NK-92 (cell line): Measurements from ENCODE around the gene MR1.

ENCODE experiments used
- DNase-seq: peaks from one replicate; lab custom pipeline; 2025; ENCODE audit not compliant: unreplicated experiment; lab: John Stamatoyannopoulos, UW

MR1 gene

DNA sequence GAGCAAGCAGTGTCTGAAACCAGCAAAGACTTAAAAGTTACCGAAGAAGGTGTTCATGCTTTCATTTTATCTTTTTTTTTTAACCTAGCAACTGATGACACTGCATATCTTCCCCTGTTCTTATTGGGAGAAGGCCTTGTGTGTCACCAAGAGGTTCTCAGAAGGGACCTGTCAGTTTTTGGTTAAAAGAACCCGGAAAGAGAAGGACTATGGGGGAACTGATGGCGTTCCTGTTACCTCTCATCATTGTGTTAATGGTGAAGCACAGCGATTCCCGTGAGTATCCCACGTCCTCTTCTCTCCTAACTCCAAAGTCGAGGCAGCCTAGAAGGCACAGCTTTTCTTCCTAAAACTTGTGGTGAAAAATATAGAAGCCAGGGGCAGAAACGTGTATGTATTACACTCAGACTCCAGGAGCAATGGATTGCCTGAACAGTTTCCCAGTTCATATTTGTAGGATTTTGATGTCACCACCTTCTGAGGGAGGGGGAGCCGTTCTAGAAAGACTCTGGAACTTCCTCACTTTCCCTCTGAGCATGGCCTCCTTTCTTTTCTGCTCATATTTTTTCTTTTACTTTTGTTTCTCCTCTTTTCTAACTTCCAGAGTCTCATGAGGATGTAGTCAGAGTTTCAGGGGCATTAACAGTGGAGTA lies at the start of gene MR1:
Gene MR1 (plus strand): TSS at position 185 of the 653 bp plus-strand sequence. CDS start 25 bp downstream, at position 210.
- no peak for DNase-seq

DNA sequence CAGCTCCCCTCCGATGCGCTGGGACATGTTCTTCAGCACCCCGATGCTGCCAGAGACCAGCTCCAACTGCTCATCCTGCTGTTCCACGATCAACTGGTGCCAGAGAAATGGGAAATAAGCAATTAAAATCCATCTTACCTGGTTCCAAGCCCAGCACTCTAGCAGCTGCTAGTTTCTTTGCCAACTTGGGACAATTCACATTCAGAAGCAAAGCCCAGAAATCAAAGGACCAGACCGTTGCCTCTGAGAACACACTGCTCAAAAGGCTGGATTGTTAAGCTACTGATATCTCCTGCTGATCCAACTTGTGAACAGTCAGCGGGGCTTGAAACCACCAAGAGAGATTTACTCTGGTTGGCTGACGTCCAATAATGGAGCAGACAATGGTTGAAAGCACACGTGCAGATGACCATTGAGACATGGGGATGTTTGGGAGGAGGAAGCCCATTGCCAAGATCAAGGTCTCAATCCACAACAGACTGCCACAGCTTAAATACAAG lies 45.5 kb upstream of the MR1 start:
- DNase-seq = no peak

DNA sequence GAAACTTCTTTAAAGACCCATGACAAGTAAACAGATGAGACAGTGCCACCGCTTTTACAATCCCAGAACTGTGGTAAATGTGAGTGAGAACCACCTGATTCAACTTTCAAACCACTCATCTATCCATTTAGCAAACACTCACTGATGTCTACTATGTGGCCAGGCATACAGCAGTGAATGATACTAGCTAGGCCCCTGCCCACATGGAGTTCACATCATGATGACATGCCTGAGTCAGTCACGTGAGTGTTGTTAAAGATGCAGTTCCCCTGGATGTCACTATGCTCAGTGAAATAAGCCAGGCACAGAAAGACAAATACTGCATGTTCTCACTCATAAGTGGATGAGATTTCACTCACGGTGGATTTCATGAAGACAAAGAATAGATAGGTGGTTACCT lies 39.5 kb upstream of the MR1 start:
- no peak for DNase-seq

DNA sequence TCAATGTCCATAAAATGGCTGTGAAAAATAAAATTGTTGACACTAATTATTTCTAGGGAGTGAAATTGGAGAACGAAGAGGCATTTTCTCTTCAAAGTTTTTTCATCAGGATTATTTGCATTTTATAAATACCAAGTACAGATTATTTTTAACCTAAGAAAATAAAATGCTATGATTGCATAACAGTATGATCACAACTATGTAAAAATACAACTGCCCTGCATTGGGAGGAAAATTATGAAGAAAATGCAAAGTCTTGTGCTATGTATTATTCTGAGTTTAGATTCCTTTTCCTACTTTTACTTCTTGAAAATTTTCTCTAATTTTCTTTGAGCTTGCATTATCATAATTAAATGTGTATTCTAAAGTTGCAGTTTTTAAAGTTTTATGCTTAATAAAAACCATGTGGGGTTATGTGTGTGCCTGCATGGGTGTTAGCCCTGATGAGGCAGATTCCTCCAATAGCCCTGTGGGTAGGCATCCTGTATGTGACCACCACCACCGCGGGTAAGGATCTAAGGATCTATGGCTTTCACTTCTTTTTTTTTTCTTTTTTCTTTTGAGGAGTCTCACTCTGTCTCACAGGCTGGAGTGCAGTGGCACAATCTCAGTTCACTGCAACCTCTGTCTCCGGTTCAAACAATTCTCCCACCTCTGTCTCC lies 35.8 kb upstream of the MR1 start:
- DNase-seq = no peak

DNA sequence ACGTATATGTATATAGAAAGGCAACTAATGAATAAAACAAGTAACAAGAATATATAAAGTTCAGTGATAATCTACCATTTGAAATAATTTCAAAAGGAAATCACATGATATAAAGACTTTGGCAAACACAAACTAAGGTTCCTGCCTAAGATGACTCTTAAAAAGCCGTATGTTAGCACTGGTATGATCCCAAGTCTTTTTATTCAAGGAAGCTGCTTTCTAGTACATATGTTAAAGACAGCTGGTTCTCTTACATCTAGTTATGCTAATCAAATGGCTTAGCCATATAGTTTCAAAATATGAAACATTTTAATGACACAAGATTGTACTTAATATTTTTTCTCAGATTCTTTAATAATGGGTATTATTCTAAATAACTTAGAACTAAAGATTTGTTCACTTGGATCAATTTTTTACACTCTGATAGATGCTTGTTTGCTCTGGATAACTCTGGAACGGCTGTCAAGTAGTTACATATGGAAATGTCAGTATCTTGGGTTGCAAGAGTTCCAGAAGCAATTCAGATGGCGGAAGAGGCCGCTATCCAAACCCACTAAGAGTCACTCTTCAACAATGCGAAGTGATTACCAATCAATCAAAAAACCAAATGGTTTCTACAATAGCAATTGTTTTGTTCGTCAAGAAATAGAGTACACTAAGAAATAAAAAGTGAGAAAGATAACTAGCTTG lies 32.5 kb upstream of the MR1 start:
- no peak for DNase-seq

DNA sequence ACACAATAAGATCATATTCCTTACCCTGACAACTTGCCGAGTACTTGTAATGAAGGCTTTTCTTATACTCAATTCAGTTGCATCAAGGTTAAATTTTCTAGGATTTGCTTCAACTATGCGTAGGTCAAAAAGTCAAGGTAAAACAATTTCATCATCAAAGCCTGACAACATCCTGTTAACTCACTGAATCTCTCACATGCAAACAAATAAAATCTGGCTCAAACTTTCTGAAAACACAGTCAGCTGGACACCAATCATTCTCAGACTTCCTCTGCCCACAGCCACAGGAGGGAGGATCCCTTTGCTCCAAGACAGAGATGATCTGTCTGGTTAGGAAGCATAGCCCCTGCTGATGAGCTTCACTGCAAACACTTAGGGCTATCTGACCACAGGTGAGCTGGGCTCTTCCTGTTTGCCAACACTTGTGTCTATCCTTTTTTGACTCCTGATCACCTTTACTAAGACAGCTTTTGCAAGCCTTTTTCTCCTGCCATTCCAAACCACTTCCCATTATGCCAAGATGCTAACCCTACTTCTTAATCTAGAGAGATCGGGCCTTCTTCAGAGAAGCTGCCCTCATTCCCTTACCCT lies 31.1 kb upstream of the MR1 start:
- no peak for DNase-seq

DNA sequence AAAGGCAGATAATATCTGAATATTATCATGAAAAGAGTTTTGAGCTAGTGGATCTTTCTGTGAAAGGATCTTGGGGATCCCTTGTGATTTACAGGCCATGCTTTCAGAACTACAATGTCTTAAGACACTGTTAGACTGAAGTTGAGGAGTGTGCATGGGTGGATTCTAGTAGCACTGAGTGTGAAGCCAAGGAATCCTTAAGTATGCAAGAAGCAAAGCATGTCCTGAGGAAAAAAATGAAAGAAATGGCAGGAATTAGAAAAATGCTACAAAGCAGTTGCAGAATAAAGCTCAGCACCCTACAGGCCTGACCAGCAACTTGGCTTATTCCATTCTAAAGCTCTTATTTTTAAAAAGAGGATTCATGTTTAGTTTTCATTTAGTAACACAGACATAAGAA lies 23.0 kb upstream of the MR1 start:
- DNase-seq = no peak

DNA sequence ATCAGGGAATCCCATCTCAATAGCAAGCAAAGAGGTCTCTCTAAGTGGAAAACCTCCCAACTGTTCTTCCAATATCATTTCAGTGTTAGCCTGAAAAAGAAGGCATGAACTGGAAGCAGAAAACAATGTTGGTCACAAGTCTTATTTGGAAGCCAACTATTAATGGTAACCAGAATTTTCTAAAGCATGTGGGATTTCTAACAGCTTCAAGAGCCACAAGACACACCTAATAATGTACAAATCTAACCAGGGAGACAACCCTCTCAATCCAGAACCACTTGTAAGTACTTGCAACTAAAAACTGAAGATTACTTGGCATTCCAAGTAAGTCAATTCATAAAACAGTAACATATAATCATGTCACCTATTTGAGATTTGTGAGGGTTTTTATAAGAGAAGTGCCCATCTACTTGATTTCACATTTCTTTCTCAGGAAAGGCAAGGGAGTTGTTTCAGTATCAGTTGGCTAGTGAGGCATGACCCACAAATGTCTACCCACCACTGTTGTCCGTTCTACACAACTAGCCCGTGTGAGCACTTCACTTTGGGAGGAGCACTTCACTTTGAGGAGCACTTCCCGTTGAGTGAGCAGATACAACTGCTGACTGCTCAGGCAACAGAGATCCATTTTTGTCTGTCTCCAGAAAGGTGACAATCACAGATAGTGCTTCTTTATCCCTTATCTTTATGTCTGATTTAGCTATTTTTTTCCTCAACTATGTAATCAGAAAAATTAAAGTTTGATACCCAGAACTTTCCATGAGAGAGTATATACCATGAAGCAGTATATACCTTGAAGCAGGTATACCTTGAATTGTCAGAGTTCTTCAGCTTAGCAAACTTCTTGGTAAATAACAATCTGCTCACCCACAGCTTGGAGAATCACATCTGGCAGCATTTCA lies 22.2 kb upstream of the MR1 start:
- no peak for DNase-seq

DNA sequence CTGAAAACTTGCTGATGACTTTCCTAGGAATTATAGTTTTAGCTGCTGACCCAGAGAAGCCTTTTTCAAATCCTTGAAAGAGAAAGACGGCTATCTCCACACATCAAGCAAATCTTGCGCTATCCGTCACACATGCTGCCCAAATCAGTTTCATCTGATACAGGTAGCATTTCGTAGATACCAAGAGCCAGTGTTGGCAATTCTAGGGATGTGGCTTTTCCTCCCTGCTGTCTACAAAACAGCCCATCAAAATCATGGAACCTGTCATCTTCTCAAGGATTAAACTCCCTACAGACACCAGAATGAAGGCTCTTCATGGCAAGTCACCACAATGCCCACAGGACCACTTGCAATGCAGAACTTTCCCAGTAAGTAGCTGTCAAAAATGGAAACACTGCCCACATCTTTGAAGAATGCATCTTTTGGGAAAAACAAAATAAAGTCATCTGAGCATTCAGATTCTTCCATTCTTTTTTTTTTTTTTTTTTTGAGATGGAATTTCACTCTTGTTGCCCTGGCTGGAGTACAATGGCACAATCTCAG lies 21.5 kb upstream of the MR1 start:
- DNase-seq = no peak

DNA sequence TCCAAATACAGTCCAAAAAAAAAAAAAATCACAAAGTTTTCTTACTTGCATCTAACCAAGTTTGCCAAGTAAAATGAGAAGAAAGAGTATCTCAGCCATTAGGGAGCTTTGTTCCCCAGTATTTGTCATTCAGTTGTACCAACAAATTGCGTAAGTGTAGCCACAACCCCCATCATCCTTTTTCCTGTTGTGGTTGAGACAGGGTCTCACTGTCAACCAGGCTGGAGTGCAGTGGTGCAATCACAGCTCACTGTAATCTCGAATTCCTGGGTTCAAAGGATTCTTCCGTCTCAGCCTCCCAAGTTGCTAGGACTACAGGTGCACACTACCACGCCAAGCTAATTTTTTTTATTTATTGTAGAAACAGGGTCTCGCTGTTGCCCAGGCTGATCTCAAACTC lies 20.6 kb upstream of the MR1 start:
- DNase-seq = no peak

DNA sequence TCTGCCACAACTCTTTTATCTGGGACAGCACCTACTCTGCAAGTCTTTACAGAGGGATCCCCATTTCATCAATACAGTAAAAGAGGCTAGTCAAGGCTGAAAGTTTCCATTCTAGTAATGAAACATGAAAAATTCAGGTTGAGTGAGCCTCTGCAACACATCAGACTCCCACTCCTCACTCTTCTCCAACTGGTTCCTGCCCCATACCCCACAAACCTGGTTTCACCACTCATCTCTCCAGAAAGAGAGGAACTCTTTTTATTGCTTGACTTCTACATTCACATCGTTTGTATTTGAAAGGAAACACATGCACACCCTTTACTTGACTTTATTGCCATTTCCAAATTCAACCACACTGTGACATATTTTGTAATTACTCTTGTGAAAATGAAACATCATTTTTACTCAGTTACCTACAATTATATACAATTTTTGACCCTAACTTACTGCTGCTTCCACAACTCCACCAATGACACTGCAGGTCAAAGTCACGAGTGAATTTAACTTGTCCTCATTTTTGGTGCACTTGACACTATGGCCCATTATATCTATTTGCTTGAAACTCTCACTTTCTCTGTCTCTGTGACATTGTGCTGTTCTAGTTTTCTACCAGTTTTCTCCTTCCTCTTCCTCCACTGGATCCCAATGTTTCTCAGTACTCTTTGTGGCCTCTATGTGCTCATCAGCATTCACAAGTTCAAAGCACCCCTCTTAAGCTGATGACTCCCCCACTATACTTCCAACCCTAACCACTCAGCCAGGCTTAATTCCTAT lies 19.1 kb upstream of the MR1 start:
- DNase-seq = no peak

DNA sequence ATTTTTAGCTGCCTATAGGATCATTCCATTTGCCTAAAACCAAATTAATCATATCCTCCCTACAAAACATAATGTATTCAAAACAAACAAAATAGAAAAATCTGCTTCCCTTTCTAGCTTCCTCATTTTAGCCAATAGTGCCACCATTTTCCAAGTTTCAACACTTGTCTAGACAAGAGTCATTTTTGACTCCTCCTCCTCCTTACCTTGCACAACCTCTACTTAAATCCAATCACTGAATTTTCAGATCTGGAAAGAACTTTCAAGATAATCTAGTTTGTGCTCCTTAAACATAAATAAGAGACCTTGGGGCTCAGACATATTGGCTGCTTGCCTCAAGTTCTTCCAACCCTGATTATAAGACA lies 18.6 kb upstream of the MR1 start:
- DNase-seq = no peak

DNA sequence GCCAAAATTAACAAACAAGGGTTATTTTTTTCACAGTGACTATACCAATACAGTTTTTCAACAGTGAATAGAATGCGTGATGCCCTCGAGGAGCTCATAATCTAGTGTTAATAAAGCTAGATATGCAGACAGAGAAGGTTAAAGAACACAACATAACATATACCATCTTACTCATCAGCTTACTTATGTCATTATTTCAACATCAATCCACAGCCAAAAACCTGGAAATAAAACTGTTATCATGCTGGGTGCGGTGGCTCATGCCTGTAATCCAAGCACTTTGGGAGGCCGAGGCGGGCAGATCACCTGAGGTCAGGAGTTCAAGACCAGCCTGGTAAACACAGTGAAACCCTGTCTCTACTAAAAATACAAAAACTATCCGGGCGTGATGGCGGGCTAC lies 17.2 kb upstream of the MR1 start:
- DNase-seq = no peak

DNA sequence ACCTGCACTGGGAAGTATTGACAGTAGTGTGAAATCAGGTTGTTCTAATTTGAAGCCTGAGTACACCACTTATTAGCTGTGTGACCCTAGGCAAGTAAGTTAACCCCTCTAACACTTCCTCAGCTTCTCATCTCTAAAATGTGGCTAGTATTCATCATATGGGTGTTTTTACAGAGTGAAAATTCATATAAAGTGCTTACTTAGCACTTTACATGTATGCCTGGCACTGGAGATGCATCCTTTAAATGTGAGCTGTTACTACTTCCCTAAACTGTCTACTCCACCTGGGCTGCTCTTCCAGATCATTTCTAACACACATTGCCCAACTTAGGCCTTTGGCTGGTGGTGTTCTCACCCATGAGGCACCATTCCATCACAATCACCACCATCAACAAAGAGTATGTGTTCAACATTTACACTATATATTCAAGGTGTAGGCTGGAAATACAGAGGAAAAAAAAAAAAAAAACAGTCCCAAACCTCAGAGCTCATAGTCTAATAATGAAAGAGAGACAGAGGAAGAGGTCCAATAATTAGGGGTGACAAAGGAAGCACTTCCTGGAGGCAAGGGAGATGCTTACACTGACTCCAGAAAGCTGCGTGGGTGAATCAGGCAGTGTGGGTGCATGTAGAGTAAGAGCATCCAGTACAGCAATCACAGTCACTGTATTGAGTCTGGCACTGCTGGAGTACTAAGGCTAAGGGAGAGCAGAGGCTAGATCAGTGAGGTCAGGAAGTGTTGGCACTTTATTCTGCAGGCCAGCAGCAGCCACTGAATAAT lies 14.7 kb upstream of the MR1 start:
- DNase-seq = no peak

DNA sequence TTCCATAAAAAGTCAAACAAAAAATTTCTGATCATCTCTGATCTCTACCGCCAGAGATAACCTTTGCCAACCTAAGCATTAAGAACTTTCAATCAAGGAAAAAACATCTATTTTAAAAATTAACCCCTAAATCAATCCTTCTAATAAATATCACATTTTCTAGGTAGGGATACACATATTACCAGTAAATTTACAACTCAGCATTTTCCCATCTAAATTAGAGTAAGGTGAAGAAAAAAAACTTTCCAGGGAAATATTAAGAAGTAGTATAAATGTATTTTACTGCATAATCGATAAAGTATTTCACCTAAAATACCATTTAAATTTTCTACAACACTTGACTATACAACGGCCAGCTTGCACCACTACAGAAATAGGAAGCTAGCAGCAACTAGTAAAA lies 12.6 kb upstream of the MR1 start:
- no peak for DNase-seq

DNA sequence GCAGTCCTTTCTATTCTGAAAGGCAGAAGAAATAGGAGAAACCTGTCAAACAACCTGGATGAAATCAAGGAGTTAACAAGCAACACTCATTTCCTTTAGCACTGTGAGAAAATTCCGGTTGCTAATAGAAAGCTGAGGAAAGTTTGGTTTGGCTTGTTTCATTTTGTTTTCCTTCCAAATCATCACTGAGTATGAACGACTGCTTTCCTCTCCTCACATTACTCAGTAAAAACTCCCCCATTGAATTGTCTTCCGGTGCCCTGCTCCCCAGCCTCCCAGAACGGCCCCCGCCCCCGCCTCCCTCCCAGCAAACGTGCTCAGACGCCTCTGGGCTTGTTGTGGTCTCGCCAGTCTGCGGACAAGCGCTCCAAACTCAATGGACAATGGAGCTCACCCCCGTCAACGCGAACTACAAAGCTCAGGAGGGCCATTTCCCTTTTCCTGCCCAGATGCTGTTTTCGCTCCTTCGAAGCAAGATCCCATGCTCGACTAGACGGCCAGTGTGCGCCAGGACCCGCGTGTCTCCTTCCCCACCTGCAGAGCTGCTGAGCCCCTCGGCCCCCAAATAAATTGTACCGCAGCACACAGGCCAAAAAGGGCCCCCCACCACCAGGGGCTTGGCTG lies 11.9 kb upstream of the MR1 start:
- no peak for DNase-seq

DNA sequence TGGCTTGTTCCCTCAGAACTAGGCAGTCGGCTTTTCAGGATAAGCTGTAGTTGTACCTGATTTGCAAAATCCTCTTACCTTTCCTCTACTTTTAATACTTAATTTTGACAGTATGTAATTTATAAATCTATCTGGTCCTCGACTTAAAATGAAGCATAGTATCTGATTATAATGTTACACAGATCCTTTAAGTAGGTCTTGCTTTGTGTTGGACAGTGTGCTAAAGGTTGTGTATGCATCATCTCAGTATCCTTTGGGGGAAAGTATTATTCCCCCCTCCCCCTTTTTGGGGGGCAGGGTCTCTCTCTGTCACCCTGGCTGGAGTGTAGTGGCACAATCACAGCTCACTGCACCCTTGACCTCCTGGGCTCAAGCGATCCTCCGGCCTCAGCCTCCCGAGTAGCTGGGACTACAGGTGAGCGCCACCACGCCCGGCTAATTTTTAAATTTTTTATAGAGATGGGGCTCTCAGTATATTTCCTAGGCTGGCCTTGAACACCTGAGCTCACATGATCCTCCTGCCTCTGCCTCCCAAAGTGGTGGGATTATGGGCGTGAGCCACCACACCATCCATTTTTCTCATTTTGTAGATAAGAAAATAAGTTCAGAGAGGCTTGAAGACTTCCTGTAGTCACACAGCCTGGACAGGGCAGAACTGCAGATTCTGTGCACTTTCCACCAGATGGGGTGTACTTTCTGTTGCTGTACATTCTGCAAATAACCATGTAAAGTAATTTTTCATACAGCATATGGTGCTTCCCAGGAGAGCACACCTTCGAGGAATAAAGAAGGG lies 10.3 kb upstream of the MR1 start:
- no peak for DNase-seq

DNA sequence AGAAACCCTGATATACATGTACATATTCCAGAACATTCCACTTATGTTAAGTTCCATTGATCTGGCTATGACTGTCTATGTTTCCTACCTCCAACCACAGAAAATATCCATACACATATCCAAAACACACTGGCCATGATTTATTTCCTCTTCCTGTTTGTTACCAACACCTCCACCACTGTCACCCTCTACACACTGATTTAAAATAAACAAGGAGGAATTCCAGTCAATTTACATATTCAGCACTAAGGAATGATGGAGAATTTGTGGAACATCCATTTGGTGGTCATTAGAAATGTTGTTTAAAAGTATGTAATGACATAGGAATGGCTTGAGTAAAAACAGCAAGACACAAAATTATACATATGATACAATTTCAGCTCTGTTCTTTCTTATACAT lies 5.6 kb upstream of the MR1 start:
- DNase-seq = no peak
